Endothelial cell of umbilical vein (primary cell): Measurements from ENCODE around the gene MYEOV. TPM values are rescaled to one million over a fixed set of nuclear protein-coding genes. Genes with fewer than 3 reads are reported as not detected.

Source experiments
- BruUV-seq: library from RNA; stranded (reverse); fragments of 400-500 nt; replicated peaks from 2 replicates; lab custom pipeline; 2021; lab: Mats Ljungman, UMichigan
- CTCF ChIA-PET: fragments of 300-600, 350-600 bp; sonication (Branson Sonifier 250); formaldehyde crosslinking; loops from one replicate; lab custom pipeline; 2021; ENCODE audit warnings: antibody characterized with exemption, inconsistent platforms; lab: Charles Lee
- POLR2A ChIA-PET: fragments of 300-600, 350-600 bp; sonication (Branson Sonifier 250); formaldehyde crosslinking; loops from one replicate; lab custom pipeline; 2021; ENCODE audit warnings: antibody characterized with exemption, inconsistent platforms; lab: Charles Lee
- DNase-seq: peaks from one replicate; pipeline ENCODE4 v3.0.0-alpha.2; 2011; ENCODE audit warnings: low read depth, low spot score
- FAIRE-seq: peaks from 2 replicates; lab custom pipeline; 2011; peaks lifted over from hg19 to GRCh38; lab: Jason Lieb, UNC
- H2AFZ ChIP-seq: 2 replicates; pipeline ENCODE4 v1.6.0; 2012; ENCODE audit warnings: low read depth, low read length, control low read depth, inconsistent platforms
- H3K27ac ChIP-seq: 2 replicates; pipeline ENCODE4 v1.5.1; 2011; ENCODE audit warnings: low read depth, mild to moderate bottlenecking, control low read depth, low read length, moderate library complexity; ENCODE audit not compliant: insufficient read depth
- H3K27me3 ChIP-seq, 2 experiments: 2 replicates each; pipeline versions ENCODE4 v1.6.0 to v1.6.1; 2011; ENCODE audit warnings: low read length in 2 of 2, mixed read lengths in 1 of 2; ENCODE audit not compliant: control insufficient read depth in 2 of 2, insufficient read depth in 2 of 2
- H3K36me3 ChIP-seq, 2 experiments: 2 replicates in 1 of 2; 3 replicates in 1 of 2; pipeline ENCODE4 v1.5.1; 2011; ENCODE audit warnings: low read length in 2 of 2, mild to moderate bottlenecking in 1 of 2, moderate library complexity in 1 of 2; ENCODE audit not compliant: control insufficient read depth in 2 of 2, insufficient read depth in 2 of 2; ENCODE audit errors: extremely low read depth in 1 of 2
- H3K4me1 ChIP-seq: 3 replicates; pipeline ENCODE4 v1.5.1; 2011; ENCODE audit warnings: mild to moderate bottlenecking, low read length; ENCODE audit not compliant: control insufficient read depth, insufficient read depth; ENCODE audit errors: extremely low read depth
- H3K4me2 ChIP-seq: 2 replicates; pipeline ENCODE4 v1.6.1; 2011; ENCODE audit warnings: low read length, control low read depth, mixed read lengths; ENCODE audit not compliant: insufficient read depth
- H3K4me3 ChIP-seq, 3 experiments: fragments of 200-600 bp in 1 of 3; sonication (generic), shearing (Covaris generic) in 1 of 3; replicated peaks in 1 of 3; 2 replicates each; pipeline ENCODE4 v1.5.1; 2011 to 2016; ENCODE audit warnings: control low read depth in 3 of 3, low read length in 3 of 3, mild to moderate bottlenecking in 2 of 3, inconsistent platforms in 1 of 3, low read depth in 1 of 3, moderate library complexity in 1 of 3; ENCODE audit not compliant: insufficient read depth in 1 of 3
- H3K79me2 ChIP-seq: 2 replicates; pipeline ENCODE4 v1.6.0; 2012; ENCODE audit warnings: low read length, inconsistent platforms; ENCODE audit not compliant: control insufficient read depth, insufficient read depth
- H3K9ac ChIP-seq: replicated peaks from 2 replicates; pipeline ENCODE3; 2011; ENCODE audit warnings: low read length, control low read depth; ENCODE audit not compliant: insufficient read depth; ENCODE audit errors: extremely low read depth
- H3K9me1 ChIP-seq: replicated peaks from 3 replicates; pipeline ENCODE4 v1.6.0; 2011; ENCODE audit warnings: mild to moderate bottlenecking, low read length; ENCODE audit not compliant: control insufficient read depth, insufficient read depth; ENCODE audit errors: extremely low read depth
- H3K9me3 ChIP-seq: replicated peaks from 2 replicates; pipeline ENCODE4 v1.5.1; 2012; ENCODE audit warnings: low read length, inconsistent platforms; ENCODE audit not compliant: control insufficient read depth, insufficient read depth
- H4K20me1 ChIP-seq: replicated peaks from 2 replicates; pipeline ENCODE3; 2011; ENCODE audit warnings: mild to moderate bottlenecking, low read length; ENCODE audit not compliant: control insufficient read depth, insufficient read depth; ENCODE audit errors: extremely low read depth
- EZH2 ChIP-seq: IDR thresholded peaks from 2 replicates; pipeline ENCODE4 v1.6.1; 2012; ENCODE audit warnings: borderline replicate concordance, low read depth, mild to moderate bottlenecking, moderate library complexity, low read length, inconsistent platforms; ENCODE audit not compliant: severe bottlenecking
- FOS ChIP-seq: IDR thresholded peaks from 2 replicates; pipeline ENCODE4 v1.6.1; 2011; ENCODE audit warnings: mild to moderate bottlenecking, low read length, moderate library complexity, borderline replicate concordance; ENCODE audit not compliant: insufficient read depth
- GATA2 ChIP-seq: IDR thresholded peaks from 2 replicates; pipeline ENCODE4 v1.7.0; 2011; ENCODE audit warnings: low read depth, mild to moderate bottlenecking, moderate library complexity, mixed read lengths, low read length; ENCODE audit not compliant: insufficient read length, insufficient read depth
- JUN ChIP-seq: IDR thresholded peaks from 2 replicates; pipeline ENCODE4 v1.6.1; 2011; ENCODE audit warnings: borderline replicate concordance, low read depth; ENCODE audit not compliant: insufficient read length, insufficient read depth
- MYC ChIP-seq: IDR thresholded peaks from one replicate; pipeline ENCODE4 v1.6.1; 2011; ENCODE audit warnings: mild to moderate bottlenecking, low read depth, low read length
- POLR2A ChIP-seq: IDR thresholded peaks from 2 replicates; pipeline ENCODE4 v1.6.1; 2012; ENCODE audit warnings: low read depth, mild to moderate bottlenecking, control low read depth, low read length
- POLR2AphosphoS5 ChIP-seq: IDR thresholded peaks from 2 replicates; pipeline ENCODE4 v1.6.1; 2012; ENCODE audit warnings: low read depth, mild to moderate bottlenecking, control low read depth, low read length, moderate library complexity; ENCODE audit not compliant: insufficient read depth
- dilution Hi-C: fragments of 300-500 bp; cut with MboI; formaldehyde crosslinking; loops from one replicate; pipeline ENCODE4 v1.15.0; 2019; ENCODE audit warnings: low sequenced_read_pairs; ENCODE audit not compliant: extremely low pct_ligation_motif_present
- intact Hi-C: fragments of 100-400 bp; cut with micrococcal nuclease; formaldehyde crosslinking; loops from one replicate; pipeline ENCODE4 v1.10.0; 2022
- polyA plus RNA-seq, 4 experiments: library from polyadenylated mRNA; depleted of rRNA in 3 of 4; stranded (reverse) in 3 of 4; unstranded in 1 of 4; fragments of >200 nt; gene quantifications; 2 replicates each; pipeline versions ENCODE4 v1.2.1 to v1.2.3, GENCODE V29; 2011 to 2012; ENCODE audit warnings: missing spikeins in 1 of 4
- total RNA-seq: library from RNA; stranded (reverse); gene quantifications from 2 replicates; pipeline ENCODE4 v1.2.3, GENCODE V29; 2021
- TF ChIP-seq, protein P1 (sequence below), 2 donors: IDR thresholded peaks; 1 replicate in 1 of 2; 2 replicates in 1 of 2; pipeline ENCODE4 v1.5.1; 2011; ENCODE audit warnings: low read length in 2 of 2, mild to moderate bottlenecking in 2 of 2, moderate library complexity in 2 of 2, control low read depth in 1 of 2, inconsistent platforms in 1 of 2, low read depth in 1 of 2; ENCODE audit not compliant: insufficient read depth in 1 of 2; ENCODE audit errors: extremely low read depth in 1 of 2
- TF ChIP-seq, protein P2 (sequence below): IDR thresholded peaks from 2 replicates; pipeline ENCODE4 v1.6.1; 2011; ENCODE audit not compliant: insufficient read depth, insufficient read length

MYEOV gene
- total and polyA plus RNA-seq, 2 donors (not counting 3 experiments of a cell fraction or from before 2014, with no cell fraction given), result 3.8 to 14.4 TPM

DNA sequence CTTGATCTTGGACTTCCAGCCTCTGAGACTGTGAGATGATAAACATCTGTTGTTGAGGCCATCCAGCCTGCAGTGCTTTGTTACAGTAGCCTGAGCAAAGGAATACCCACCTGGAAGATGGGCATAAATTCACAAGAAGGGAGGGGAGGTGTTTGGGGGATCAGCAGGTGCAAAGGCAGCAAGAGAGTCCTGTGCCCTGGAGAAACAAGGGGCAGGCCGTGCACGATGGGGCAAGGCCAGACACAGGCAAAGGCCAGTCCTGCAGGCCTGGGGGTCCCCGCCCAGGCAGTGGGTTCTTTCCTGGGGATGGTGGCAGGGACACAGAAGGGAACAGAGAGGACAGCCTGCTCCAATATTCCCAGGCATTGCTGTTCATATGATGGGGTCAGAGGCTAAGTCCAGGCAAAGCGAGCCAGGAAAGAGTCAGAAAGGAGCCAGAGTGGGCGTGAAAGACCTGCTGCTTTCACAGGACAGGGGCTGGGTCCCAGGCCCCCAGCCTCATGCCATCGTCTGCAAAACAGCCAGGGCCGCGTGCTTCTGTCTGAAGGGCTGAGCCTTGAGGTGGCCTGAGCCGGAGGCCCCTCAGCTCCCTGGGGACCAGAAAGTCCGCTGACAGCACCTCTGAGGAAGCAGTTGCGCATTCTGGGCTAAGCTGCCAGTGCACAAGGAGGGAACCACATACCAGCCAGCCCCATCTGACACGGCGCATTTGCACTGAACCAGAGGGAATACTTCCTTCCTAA, 48.8 kb downstream of the MYEOV start:
- Histone ChIP-seq H3K36me3 (no peaks in the 10 kb centered on the region), H3K27me3 (no peaks in the 10 kb centered on the region), H3K79me2 (no peaks in the 10 kb centered on the region), H3K4me3 (no peak overlapping the region), H4K20me1 (no peaks in the 10 kb centered on the region), H2AFZ (no peak overlapping the region), H3K9me1 (no peaks in the 10 kb centered on the region), H3K4me2 (no peak overlapping the region), H3K9ac (no peak overlapping the region), H3K27ac (no peak overlapping the region), H3K4me1 (no peaks in the 10 kb centered on the region), H3K9me3 (no peaks in the 10 kb centered on the region)
- DNase-seq (no peak), FAIRE-seq (no peak)
- POLR2A ChIA-PET, result no interaction called here
- dilution Hi-C loops, result no loop called here
- intact Hi-C loops, result no loop called here
- no peak for TF ChIP-seq EZH2
- TF ChIP-seq MYC, result no peak
- TF ChIP-seq, protein P1, sequence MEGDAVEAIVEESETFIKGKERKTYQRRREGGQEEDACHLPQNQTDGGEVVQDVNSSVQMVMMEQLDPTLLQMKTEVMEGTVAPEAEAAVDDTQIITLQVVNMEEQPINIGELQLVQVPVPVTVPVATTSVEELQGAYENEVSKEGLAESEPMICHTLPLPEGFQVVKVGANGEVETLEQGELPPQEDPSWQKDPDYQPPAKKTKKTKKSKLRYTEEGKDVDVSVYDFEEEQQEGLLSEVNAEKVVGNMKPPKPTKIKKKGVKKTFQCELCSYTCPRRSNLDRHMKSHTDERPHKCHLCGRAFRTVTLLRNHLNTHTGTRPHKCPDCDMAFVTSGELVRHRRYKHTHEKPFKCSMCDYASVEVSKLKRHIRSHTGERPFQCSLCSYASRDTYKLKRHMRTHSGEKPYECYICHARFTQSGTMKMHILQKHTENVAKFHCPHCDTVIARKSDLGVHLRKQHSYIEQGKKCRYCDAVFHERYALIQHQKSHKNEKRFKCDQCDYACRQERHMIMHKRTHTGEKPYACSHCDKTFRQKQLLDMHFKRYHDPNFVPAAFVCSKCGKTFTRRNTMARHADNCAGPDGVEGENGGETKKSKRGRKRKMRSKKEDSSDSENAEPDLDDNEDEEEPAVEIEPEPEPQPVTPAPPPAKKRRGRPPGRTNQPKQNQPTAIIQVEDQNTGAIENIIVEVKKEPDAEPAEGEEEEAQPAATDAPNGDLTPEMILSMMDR (IDR thresholded peaks at IDR 0.05; ENCODE audit: extremely low read depth in 1 of 2, insufficient read depth in 1 of 2, low read depth in 1 of 2, low read length in 2 of 2), result no peak
- TF ChIP-seq GATA2, result no peak
- TF ChIP-seq FOS, result no peak
- TF ChIP-seq, protein P2, sequence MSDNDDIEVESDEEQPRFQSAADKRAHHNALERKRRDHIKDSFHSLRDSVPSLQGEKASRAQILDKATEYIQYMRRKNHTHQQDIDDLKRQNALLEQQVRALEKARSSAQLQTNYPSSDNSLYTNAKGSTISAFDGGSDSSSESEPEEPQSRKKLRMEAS, result no peak
- TF ChIP-seq POLR2AphosphoS5, result no peak
- no peak for TF ChIP-seq POLR2A
- TF ChIP-seq JUN, result no peak
- CTCF ChIA-PET, result no interaction called here
- BruUV-seq, result no TSS peak
